HG03457 (cell line): Measurements from ENCODE around the gene ST3GAL4.
"Not testable (repeated sequence)": the region's sequence is repeated elsewhere in the genome, so short reads cannot be mapped to it uniquely, and the experiment has no call there.

Experiments
- ATAC-seq: cut with Tn5 transposase; IDR thresholded peaks from one replicate; pipeline ENCODE4 v1.9.1; 2021; ENCODE audit warnings: moderate number of reproducible peaks; ENCODE audit not compliant: unreplicated experiment

Gene ST3GAL4

DNA sequence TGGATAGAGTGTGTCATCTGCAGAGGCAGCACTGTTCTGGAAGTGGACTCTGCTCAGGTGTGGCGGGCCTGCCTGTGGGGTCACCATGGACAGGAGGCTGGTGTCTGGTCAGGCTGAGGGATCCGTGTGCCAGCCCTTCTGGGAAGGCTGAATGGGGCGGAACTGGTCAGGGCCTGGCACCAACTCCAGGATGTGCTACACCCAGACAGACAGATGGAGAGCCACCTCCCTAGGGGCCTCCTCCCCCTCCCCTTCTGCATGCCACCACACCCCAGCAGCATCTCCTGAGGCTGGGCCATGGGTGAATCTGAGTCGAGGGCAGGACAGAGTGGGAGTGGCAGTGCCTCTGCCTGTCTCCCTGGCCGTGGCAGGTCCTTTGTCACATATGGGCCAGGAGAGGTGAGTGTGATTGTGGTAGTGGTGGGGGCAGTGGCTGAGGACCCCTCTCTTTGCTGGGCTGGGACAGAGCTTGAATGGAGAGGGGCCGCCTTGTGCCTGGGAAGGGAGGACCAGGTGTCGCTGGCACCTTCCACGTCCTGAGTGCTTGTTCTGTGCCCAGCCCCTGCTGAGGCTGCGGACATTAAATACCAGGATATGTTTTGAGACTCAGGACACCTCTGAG lies 29.1 kb downstream of the ST3GAL4 start:
- ATAC-seq: no peak

DNA sequence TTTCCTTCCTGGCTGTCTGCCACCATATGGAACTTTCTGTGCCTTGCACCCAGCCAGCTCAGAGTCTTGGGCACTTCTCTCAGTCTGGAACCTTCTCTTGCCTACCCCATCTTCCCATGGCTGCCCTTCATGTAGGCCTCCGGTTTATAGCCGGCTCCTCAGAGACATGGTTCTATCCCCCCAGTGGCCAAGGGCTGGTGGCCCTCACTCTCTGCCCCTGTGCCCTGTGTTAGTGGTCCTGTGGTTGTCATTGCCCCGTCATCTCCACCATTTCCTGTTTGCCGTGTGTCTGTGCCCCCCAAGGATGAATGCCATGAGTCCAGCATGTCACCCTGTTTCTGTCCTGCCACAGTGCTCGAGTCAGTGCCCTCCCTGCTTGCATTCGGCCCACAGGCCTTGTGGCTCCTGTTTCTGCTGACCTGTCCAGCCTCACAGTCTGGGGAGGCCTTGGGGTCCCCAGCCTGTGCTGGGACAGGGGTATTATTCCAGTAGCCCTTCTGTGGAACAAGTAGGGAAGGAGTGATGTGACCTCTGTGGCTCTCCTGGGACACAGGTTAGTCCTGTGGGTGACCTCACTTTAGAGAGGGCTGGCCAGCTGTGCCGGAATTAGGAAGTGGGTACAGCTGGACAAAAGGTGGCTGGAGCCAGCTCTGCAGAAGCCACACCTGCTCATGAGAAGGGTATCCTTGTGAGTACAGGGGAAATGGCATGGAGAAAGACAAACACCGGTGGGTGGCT lies 30.7 kb downstream of the ST3GAL4 start:
- ATAC-seq: no peak

DNA sequence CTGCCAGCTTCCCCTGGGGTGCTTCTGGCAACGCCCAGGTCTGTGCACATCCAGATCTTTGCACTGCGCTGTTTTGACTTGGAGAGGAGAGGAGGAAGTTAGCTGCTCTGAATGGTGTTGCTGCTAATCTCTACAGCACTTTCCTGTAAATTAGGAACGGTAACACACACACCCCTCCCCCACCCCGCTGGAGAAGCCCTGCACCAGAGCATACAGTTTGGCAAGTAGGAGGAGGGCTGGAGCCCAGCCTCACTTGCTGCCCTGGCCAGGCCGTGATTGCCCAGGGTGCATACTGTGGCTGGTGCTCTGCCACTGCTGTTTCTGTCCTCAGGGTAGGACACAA lies 31.2 kb downstream of the ST3GAL4 start:
- not testable (repeated sequence) for ATAC-seq

DNA sequence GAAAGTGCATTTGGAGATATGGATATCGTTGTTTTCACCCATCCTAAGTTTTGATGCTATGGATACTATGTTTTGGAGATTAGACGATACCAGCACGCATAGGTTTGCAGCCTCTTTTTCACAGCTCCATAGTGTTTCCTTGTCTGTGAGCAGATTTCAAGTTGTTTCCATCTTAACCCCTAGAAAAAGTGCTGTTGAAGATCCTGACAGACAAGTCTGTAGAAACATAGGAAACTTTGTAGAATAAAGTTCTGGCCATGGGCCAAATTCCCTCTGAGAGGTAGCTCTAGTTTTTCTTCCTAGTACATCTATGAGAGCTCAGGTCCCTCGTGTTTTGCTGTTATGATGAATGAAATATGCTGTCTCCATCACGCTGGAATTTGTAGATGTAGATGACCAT lies 32.4 kb downstream of the ST3GAL4 start:
- no peak for ATAC-seq

DNA sequence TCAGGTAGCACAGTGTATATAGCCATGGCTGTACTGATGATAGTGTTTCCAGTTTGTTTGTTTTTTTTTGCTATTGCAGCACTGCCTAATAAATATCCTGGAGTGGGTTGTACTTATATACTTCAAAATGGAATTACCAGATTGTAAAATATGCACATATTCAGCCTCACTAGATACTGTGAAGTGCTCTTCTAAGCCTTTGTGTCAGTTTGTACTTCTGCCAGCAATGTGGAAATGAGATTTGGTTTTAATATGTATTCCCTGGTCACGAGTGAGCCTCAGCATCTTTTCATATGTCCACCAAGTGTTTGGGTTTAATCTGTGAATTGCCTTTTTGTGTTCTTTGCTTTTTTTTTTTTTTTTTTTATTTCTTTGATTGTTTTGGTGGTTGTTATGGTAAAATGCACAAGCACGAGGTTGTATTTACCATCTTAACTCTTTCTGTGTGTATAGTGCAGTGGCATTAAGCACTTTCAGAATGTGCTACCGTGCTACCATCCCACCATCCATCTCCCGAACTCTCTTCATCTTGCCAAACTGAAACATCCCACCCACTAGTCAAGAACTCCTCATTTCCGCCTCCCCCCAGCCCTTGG lies 34.9 kb downstream of the ST3GAL4 start:
- ATAC-seq: no peak

DNA sequence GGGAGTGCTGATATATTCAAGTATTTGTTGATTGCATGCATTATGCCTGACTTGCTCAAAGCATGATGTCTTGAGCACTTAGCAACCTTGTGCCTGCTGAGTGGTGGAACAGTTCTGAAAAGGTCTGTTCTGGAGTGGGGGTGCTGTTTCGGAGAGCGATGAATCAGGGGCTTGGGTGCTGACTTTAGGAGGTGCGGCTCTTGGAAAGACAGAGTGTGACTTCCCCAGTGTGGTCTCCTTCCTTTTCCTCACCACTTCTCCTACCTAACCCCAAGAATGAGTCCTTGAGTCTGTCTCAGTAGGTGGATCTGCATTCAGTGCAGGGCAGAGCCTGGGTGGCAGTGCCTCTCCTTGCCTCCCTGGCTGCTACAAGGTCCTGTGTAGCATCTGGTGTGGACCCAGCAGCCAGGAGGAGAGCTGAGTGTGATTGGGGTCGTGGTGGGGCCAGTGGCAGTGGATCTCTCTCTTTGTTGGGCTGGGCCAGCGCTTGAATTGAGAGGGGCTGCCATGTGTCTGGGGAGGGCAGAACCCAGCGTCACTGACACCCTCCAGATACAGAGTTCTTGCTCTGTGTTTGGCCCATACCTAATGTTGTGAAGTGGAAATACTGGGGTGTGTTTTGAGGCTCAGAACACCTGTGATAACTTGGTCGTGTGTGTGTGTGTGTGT lies 35.9 kb downstream of the ST3GAL4 start:
- ATAC-seq: no peak

DNA sequence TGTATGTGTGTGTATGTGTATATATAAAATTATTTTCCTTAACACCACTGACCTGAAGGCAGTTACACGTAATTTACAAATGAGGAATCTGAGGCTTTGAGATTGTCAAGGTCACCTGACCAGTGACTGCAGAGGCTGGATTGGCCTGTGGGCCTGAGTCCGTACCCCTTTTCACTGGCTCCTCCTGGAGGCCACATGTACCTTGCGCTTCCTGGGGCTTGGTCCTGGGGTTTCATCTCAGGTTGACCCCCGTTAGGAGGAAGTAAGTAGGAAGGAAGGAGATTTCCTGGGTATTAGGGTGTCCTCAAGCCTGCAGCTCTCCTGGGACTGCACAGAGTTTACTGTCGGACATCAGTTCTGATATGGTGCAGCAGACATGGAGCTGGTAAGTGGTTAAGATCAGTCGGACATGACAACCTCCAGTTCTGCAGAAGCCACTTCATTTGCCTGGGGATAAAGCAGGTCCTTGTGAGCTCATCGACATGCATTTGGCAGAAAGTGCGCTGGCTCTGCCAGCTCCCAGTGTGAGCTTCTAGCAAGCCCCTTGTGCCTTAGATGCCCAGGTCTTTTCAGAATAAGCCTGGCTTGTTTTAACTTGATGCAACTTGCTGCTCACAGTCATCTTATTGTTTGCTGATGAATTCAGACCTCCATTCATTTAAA lies 36.6 kb downstream of the ST3GAL4 start:
- no peak for ATAC-seq

DNA sequence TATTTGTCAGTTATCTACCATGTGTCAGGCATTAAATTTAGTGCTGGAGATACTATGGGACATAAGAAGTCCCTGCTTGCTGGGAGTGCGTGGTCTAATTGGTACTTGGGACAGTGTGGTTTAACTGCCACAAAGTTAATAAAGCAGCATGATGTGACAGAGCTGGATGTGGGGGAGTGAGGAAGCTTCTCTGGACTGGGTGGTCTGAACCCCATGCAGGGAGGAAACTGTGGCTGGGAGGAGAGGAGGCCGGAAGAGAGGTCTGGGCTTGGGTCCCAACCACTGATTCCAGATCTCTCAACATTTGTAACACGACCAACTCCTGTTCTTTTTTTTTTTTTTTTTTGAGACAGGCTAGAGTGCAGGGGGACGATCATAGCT lies 37.1 kb downstream of the ST3GAL4 start:
- ATAC-seq: no peak

DNA sequence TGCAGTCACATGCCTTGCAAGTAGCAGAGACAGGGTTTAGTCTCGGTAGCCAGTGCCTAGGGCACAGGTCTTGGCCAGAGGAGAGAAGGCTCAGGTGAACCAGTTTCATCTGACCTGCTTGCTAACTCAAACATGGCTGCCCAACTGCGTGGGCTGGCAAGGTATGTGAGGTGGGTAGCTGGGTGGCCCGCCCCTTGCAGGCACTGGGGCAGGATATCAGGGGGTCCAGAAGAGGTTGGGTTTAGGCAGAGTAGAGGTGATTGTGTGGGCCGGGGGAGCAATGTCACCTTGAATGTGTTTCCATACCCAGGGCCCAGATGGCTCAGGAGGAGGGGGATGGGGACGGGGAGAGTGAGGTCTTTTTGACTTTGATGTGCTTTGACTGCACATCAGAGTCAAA lies 37.7 kb downstream of the ST3GAL4 start:
- ATAC-seq: no peak

DNA sequence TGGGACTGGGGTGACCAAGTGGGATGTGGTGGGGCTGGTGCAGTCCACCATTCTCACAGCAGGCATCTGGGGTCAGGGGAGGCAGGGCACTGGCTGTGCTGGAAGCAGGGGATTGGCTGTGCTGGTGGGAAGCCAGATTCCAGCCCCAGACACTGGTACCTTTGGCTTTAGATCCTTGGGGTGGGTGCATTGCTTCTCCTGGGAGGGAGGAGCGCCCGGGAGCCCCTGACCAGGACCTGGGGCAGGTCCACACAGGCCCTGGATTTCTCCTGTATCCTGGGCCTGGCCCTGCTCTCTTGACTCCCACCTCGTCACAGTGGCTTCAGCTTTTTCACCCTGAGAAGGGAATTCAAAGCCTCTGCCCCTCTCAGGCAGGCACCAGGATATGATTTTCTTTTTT lies 38.5 kb downstream of the ST3GAL4 start:
- ATAC-seq: no peak

DNA sequence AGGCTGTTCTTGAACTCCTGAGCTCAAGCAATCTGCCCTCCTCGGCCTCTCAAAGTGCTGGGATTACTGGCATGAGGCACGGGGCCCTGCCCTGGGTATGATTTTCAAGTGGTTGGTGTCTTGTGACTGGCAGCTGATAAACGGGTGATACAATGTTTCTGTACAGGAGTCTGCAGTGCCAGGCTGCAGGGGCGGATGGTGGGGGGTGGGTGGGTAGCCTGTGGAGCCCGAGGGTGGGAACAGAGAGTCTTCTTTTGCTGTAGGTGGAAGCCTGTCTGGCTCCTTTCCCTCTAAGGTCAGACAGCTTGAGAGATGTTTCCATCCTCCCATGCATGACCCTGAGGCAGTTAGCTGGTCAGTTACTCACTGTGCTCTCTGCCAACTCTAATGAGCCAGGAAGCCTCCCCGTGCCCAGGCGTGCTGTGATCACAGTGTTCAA lies 39.2 kb downstream of the ST3GAL4 start:
- not testable (repeated sequence) for ATAC-seq

DNA sequence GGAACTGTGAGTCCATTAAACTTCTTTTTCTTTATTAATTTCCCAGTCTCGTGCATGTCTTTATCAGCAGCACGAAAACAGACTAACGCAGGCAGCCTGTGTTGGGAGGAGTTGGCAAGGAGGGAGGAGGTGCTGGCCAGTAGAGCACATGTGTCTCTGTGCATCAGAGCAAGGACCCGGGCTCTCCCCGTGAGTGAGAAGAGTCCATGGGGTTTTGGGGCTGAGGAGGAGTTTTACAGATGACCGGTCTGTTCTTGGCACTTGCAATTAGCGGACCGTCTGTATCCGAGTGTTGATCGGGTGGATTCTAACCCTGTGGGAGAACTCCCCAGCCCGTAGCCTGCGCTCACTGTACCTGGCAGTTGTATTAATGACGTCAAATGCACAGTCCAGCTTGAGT lies 40.3 kb downstream of the ST3GAL4 start:
- ATAC-seq: not testable (repeated sequence)

DNA sequence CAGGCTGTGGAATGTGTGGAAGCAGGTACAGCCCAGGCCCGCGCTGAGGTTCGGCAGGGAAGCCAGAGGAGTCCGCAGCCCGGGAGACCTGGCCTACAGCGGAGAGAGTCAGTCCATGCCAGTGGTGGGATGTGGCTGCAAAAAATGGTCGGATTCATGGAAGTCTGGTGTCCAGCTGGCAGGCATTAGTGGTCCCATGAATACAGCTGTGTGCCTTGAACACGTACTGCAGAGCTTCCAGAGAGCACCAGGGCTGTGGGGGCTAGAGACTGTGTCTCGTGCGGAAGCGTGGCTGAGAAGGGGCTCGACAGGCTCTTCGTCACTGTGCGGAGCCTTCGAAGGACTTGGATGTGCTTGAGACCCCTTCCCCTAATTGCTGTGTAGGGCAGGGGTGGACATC lies 40.8 kb downstream of the ST3GAL4 start:
- not testable (repeated sequence) for ATAC-seq

DNA sequence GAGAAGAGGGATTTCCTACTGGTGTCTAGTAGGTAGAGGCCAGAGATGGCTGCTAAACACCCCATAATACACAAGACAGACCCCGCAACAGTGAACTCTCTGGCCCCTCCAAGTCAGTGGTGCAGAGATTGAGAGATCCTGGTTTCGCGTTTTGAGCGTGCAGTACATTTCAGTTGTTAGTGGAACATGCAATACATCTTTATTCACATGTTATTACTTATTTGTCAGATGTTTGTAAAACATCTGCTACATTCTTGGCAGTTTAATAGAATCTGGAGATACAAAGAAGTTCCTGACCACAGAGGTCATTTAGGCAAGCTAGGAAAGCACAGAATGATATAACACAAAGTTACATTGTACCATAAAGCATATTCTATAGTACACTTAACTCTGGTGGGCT lies 41.5 kb downstream of the ST3GAL4 start:
- no peak for ATAC-seq

DNA sequence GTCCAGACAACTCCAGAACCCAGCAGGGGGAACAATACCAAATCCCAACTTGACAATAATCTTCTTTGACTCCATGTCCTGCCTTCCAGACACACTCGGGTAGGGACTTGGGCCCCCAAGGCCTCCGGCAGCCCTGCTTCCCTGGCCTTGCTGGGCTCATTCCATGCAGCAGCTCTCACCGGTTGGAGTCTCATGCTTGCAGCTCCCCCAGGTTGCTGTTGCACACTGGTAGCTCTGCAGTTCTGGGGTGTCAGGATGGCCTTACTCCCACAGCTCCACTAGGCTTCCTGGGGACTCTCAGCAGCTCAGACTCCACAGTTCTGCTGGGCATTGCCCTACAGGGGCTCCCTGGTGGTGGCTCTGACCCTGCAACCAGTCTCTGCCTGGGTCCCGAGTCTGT lies 42.8 kb downstream of the ST3GAL4 start:
- ATAC-seq: no peak

DNA sequence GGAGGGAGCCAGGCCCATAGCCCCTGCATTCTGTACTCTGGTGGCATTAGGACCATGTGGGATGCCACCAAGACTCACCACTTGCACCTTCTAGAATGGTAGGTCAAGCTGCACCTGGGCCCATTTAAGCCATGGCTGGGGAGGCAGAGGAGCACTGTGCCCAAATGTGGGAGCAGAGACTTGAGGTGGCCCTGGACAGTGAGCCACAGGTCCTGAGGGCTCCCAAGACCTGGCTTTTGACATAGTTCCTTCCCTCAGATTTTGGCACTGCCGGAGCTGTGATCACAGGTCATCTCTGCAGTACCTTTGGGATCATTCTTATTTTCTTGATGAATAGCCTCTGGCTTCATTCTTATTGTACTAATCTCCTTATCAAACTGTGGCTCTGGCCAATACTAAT lies 43.2 kb downstream of the ST3GAL4 start:
- no peak for ATAC-seq

DNA sequence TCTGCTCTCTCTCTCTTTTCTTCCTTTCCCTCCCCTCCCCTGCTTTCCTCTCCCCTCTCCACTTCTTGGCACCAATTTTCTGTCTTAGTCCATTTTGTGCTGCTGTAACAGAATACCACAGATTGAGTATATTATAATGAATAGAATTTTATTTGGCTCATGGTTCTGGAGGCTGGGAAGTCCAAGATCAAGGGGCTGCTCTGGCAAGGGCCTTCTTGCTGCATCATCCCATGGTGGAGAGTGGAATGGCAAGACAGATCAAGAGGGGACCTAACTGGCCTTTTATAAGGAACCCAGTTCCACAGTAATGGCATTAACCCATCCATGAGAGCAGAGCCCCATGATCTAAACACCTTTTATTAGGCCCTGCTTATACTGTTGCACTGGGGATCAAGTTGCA lies 44.5 kb downstream of the ST3GAL4 start:
- no peak for ATAC-seq

DNA sequence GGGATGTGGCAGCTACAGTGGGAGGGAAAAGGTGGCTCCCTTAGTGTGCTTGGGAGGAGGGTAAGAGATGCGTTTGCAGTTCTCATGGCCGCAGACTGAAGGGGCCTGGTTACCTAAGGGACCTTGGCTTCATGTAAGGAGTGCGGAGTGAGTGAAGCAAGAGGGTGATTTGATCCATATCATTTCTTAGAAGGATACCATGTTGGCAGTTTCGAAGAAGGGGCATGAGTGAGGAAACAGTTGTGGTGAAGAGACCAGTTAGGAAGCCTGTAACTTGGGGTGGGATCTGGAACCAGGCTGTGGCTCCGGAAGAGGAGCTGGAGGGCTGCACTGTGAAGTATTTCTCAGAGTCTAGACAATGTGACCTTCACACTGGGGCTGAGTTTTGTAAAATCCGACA lies 45.0 kb downstream of the ST3GAL4 start:
- ATAC-seq: no peak

DNA sequence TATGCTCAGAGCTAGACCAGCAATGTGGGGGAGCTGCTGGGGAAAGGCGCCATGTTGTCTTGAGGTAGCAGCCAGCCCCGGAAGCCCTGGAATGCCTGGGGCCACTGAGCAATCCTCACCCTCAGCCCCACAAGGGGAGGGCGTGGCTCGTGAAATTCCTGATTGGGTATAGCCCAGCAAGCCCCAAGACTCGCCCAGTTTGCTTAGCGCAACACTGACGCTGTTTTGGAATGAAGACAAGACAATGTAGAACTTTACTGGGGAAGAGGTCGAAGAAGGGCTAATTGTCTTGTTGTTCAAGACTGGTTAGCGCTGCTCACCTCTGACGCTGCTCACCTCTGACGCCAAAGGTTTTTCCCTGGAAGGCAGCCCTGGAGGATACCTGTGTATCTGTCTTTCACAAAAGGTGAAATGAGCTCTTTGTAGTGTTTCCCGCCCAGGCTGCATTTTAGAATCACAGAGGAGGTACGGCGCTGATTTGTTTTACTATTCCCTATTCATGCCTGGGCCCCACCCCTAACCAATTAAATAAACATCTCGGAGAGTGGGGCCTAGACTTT lies 47.6 kb downstream of the ST3GAL4 start:
- no peak for ATAC-seq

DNA sequence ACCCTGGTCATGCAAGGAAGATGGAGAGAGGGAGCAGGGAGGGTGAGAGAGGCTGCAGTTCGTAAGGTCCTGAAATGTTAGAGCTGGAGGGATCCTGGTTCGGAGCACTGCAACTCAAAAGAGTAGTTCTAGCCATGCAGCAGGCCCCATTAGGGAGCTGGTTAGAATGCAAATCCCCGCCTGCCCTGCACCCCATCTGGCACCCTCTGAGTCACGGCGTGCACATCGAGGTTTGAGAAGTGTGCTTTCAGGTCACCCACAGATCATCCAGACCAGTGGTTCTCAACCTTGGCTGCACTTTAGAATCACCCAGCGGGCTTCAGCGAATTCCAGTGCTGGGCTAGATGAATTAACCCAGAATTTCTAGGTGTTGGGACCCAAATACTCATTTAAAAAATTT lies 48.2 kb downstream of the ST3GAL4 start:
- no peak for ATAC-seq

DNA sequence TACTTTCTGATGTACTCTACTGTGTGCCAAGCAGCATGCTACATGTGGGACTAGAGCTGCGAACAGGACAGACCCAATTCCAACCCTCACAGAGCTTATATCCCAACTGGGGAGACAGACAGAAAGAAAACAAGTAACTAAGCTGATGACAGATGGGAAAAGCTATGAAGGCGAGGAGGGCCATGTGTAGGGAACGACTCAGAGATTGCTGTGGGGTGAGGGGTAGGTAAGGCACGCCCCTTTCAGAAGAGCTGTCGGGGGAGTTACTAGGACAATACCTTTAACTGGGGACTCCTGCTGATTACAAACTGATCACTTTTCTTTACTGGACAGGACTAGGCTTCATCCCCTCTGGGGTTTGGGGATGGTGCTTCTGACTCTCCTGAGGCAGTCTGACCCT lies 48.9 kb downstream of the ST3GAL4 start:
- ATAC-seq: no peak
